Spleen (tissue), 7 donors: Measurements from ENCODE around the gene BAG1.

Experiments used
- POLR2A ChIP-seq, 3 donors: fragments of 450-650 bp; IDR thresholded peaks; one replicate each; pipeline ENCODE4 v1.5.1; 2017; ENCODE audit warnings: antibody characterized with exemption in 3 of 3, mild to moderate bottlenecking in 1 of 3
- TF ChIP-seq, protein P1 (sequence below), 11 experiments: fragments of 200-600 bp in 7 of 11; fragments of 450-650 bp in 4 of 11; sonication (generic) in 4 of 11; IDR thresholded peaks in 8 of 11; conservative IDR thresholded peaks in 3 of 11; 1 replicate in 7 of 11; 2 replicates in 4 of 11; pipeline versions ENCODE4 v1.4.0 to v1.8.0; 2016 to 2021; ENCODE audit warnings: antibody characterized with exemption in 11 of 11, inconsistent platforms in 4 of 11, mild to moderate bottlenecking in 1 of 11
- donor health status: DM: no; HTN: no; CAD: no; lungs with moderate emphysema.
- donor health status: DM: no; HTN: no; CAD: no.
- donor health status: DM: no; HTN: no; CAD: no.

GRCh38 chr9:33222031-33222430 lies 42.5 kb downstream of the BAG1 start:
- TF ChIP-seq, protein P1, sequence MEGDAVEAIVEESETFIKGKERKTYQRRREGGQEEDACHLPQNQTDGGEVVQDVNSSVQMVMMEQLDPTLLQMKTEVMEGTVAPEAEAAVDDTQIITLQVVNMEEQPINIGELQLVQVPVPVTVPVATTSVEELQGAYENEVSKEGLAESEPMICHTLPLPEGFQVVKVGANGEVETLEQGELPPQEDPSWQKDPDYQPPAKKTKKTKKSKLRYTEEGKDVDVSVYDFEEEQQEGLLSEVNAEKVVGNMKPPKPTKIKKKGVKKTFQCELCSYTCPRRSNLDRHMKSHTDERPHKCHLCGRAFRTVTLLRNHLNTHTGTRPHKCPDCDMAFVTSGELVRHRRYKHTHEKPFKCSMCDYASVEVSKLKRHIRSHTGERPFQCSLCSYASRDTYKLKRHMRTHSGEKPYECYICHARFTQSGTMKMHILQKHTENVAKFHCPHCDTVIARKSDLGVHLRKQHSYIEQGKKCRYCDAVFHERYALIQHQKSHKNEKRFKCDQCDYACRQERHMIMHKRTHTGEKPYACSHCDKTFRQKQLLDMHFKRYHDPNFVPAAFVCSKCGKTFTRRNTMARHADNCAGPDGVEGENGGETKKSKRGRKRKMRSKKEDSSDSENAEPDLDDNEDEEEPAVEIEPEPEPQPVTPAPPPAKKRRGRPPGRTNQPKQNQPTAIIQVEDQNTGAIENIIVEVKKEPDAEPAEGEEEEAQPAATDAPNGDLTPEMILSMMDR (IDR thresholded peaks at IDR 0.05 in 8 of 11, conservative IDR thresholded peaks at IDR 0.05 in 3 of 11) = no peak
- TF ChIP-seq POLR2A (IDR thresholded peaks at IDR 0.05) = no peak
